GM12873 (cell line): ENCODE measurements around the gene PIEZO2.

ENCODE experiments used
- TF ChIP-seq, protein P1 (sequence below): IDR thresholded peaks from 2 replicates; pipeline ENCODE4 v1.5.1; 2012; ENCODE audit warnings: low read depth, mild to moderate bottlenecking, moderate library complexity, low read length, control low read depth; ENCODE audit not compliant: insufficient read depth; ENCODE audit errors: missing control alignments

PIEZO2 gene

DNA sequence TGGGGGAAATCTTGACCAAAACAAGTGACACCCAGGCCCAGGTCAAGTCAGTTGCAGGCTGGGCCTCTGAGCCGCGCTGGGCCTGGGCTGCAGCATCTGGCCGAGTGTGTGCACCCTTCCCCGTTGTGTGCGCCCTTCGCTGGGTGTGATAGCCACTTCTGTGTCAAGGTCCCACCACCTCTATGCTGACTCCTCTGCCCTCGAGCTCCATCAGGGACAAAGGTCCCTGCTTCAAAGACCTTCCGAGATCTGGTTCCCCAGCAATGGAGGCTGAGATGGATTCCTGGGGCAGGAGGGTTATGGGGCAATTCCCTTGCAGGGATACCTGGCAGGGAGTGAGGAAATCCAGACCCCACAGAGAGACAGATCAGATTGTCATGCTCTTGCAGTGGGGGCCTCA is 93.6 kb downstream of the PIEZO2 start:
- TF ChIP-seq, protein P1, sequence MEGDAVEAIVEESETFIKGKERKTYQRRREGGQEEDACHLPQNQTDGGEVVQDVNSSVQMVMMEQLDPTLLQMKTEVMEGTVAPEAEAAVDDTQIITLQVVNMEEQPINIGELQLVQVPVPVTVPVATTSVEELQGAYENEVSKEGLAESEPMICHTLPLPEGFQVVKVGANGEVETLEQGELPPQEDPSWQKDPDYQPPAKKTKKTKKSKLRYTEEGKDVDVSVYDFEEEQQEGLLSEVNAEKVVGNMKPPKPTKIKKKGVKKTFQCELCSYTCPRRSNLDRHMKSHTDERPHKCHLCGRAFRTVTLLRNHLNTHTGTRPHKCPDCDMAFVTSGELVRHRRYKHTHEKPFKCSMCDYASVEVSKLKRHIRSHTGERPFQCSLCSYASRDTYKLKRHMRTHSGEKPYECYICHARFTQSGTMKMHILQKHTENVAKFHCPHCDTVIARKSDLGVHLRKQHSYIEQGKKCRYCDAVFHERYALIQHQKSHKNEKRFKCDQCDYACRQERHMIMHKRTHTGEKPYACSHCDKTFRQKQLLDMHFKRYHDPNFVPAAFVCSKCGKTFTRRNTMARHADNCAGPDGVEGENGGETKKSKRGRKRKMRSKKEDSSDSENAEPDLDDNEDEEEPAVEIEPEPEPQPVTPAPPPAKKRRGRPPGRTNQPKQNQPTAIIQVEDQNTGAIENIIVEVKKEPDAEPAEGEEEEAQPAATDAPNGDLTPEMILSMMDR: no peak

DNA sequence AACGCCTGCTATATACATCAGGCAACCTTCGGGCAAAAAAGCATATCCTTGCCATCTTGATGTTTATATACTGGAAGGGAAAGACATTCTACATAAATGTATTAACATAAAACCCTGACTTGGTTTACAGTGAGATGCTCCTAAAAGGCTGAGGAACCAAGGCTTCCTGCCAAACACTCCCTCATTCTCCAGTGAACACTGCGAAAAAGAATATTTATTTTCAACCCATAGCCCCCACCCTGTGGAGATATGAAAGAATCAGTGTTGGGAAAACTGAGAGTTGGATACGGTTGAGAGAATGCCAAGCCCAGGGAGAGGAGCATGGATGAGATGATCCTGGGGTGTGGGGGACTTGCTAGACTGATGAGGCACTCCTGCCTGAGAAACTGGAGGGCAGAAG is 94.9 kb downstream of the PIEZO2 start:
- TF ChIP-seq, protein P1: no peak

- TF ChIP-seq, protein P1: no peak
Observed at GRCh38 chr18:11053293-11053692, 96.1 kb downstream of the PIEZO2 start.

DNA sequence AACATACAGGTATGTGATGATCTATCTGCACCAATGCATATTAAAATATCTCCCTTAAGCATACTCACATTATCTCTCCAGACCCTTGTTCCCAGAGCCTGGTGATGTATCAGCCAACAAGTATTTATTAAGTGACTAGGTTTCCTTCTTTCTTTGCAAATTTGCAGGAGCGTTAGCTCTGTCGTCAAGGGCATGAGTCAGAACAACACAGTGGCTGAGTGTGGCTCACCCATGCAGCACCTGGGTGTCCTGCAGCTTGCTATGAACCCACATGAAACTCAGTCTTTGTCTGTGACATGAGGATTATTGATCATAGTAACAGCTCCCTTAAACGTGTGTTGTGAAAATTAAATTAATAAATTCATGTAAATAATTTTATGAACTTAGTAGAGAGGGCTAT is 96.6 kb downstream of the PIEZO2 start:
- TF ChIP-seq, protein P1: no peak

DNA sequence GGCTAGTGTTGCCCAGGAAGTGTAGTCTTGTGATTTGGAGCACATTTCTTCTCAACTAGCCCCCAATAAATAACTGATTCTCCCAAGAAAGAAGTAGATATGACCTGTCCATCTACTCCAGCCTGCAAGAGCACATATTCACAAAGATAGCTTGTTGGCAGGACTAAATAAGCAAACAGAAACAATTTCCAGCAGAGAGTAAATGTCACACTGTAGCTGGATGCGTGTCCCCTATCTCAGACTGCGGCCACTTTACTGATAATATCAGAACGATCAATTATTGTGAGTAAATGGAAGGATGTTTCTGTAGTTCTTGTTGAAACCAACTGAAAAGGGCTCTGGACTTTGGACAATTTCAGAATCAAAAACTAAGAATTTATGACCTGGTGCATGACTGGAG is 97.9 kb downstream of the PIEZO2 start:
- TF ChIP-seq, protein P1: no peak

- TF ChIP-seq, protein P1: no peak
Observed at GRCh38 chr18:11050966-11051365, 98.4 kb downstream of the PIEZO2 start.

- TF ChIP-seq, protein P1: no peak
Observed at GRCh38 chr18:11047817-11048216, 101.6 kb downstream of the PIEZO2 start.
